Dendritic cell treated with granulocyte-macrophage colony-stimulating factor and Interleukin-4, amounts not matched to agents 40 ng/mL and 50 ng/mL, for 4 days (primary cell): Measurements from ENCODE around the gene CHN1.

ENCODE experiments used
- H3K27ac Mint-ChIP-seq: one replicate; pipeline ENCODE4 v1.8.0; 2022; ENCODE audit warnings: mild to moderate bottlenecking, mixed read lengths
- H3K27me3 Mint-ChIP-seq: one replicate; pipeline ENCODE4 v1.8.0; 2022; ENCODE audit warnings: mild to moderate bottlenecking, mixed read lengths
- H3K36me3 Mint-ChIP-seq: one replicate; pipeline ENCODE4 v1.8.0; 2022; ENCODE audit warnings: low read depth, mixed read lengths
- H3K4me1 Mint-ChIP-seq: one replicate; pipeline ENCODE4 v1.8.0; 2022; ENCODE audit warnings: low read depth, mixed read lengths
- H3K4me3 Mint-ChIP-seq: one replicate; pipeline ENCODE4 v1.8.0; 2022; ENCODE audit warnings: mild to moderate bottlenecking, moderate library complexity, mixed read lengths
- H3K9me3 Mint-ChIP-seq: one replicate; pipeline ENCODE4 v1.8.0; 2022; ENCODE audit warnings: mixed read lengths
- intact Hi-C: fragments of 100-400 bp; cut with micrococcal nuclease; formaldehyde crosslinking; loops from one replicate; pipeline ENCODE4 v1.15.0; 2022

Gene CHN1

GRCh38 chr2:174877301-174877700 lies 127.9 kb downstream of the CHN1 start:
- no peak overlapping the region for H3K27ac Mint-ChIP-seq
- intact Hi-C loops: no loop called here
- no peak overlapping the region for H3K4me3 Mint-ChIP-seq
- no peaks in the 10 kb centered on the region for H3K9me3 Mint-ChIP-seq
- no peaks in the 10 kb centered on the region for H3K27me3 Mint-ChIP-seq
- no peaks in the 10 kb centered on the region for H3K36me3 Mint-ChIP-seq
- H3K4me1 Mint-ChIP-seq: no peaks in the 10 kb centered on the region

GRCh38 chr2:174874085-174874484 lies 131.1 kb downstream of the CHN1 start:
- Mint-ChIP-seq H3K27ac (no peak overlapping the region), H3K4me3 (no peak overlapping the region), H3K36me3 (no peaks in the 10 kb centered on the region), H3K9me3 (no peaks in the 10 kb centered on the region), H3K27me3 (no peaks in the 10 kb centered on the region), H3K4me1 (no peaks in the 10 kb centered on the region)
- intact Hi-C loops: no loop called here

GRCh38 chr2:174873471-174873870 lies 131.7 kb downstream of the CHN1 start:
- Mint-ChIP-seq H3K36me3 (no peaks in the 10 kb centered on the region), H3K4me1 (no peaks in the 10 kb centered on the region), H3K9me3 (no peaks in the 10 kb centered on the region), H3K27ac (no peak overlapping the region), H3K27me3 (no peaks in the 10 kb centered on the region), H3K4me3 (no peak overlapping the region)
- intact Hi-C loops: no loop called here

GRCh38 chr2:174870787-174871186 lies 134.4 kb downstream of the CHN1 start:
- no peaks in the 10 kb centered on the region for H3K4me1 Mint-ChIP-seq
- no peaks in the 10 kb centered on the region for H3K9me3 Mint-ChIP-seq
- H3K27ac Mint-ChIP-seq: no peak overlapping the region
- no peak overlapping the region for H3K4me3 Mint-ChIP-seq
- intact Hi-C loops: no loop called here
- no peaks in the 10 kb centered on the region for H3K27me3 Mint-ChIP-seq
- no peaks in the 10 kb centered on the region for H3K36me3 Mint-ChIP-seq

GRCh38 chr2:174868878-174869277 lies 136.3 kb downstream of the CHN1 start:
- no peaks in the 10 kb centered on the region for H3K4me1 Mint-ChIP-seq
- intact Hi-C loops: no loop called here
- H3K27ac Mint-ChIP-seq: no peak overlapping the region
- H3K27me3 Mint-ChIP-seq: no peaks in the 10 kb centered on the region
- H3K4me3 Mint-ChIP-seq: no peak overlapping the region
- H3K9me3 Mint-ChIP-seq: no peaks in the 10 kb centered on the region
- no peaks in the 10 kb centered on the region for H3K36me3 Mint-ChIP-seq

- no peaks in the 10 kb centered on the region for H3K4me1 Mint-ChIP-seq
- H3K27me3 Mint-ChIP-seq: no peaks in the 10 kb centered on the region
Measured at GRCh38 chr2:174866421-174866820, 138.8 kb downstream of the CHN1 start.

GRCh38 chr2:174863183-174863582 lies 142.0 kb downstream of the CHN1 start:
- no peak overlapping the region for H3K27ac Mint-ChIP-seq

More at GRCh38 chr2:174866421-174866820, 138.8 kb downstream of the CHN1 start:
- Mint-ChIP-seq H3K36me3 (no peaks in the 10 kb centered on the region), H3K9me3 (no peaks in the 10 kb centered on the region), H3K4me3 (no peak overlapping the region), H3K27ac (no peak overlapping the region)
- intact Hi-C loops: no loop called here

GRCh38 chr2:174859563-174860169 lies 145.5 kb downstream of the CHN1 start:
- intact Hi-C loops: no loop called here
- H3K9me3 Mint-ChIP-seq: no peaks in the 10 kb centered on the region
- no peak overlapping the region for H3K27ac Mint-ChIP-seq
- no peaks in the 10 kb centered on the region for H3K4me1 Mint-ChIP-seq
- no peaks in the 10 kb centered on the region for H3K27me3 Mint-ChIP-seq
- H3K4me3 Mint-ChIP-seq: no peak overlapping the region
- no peaks in the 10 kb centered on the region for H3K36me3 Mint-ChIP-seq

More at GRCh38 chr2:174863183-174863582, 142.0 kb downstream of the CHN1 start:
- intact Hi-C loops: no loop called here
- H3K9me3 Mint-ChIP-seq: no peaks in the 10 kb centered on the region
- no peaks in the 10 kb centered on the region for H3K27me3 Mint-ChIP-seq
- no peaks in the 10 kb centered on the region for H3K4me1 Mint-ChIP-seq
- H3K36me3 Mint-ChIP-seq: no peaks in the 10 kb centered on the region
- H3K4me3 Mint-ChIP-seq: no peak overlapping the region

GRCh38 chr2:174858745-174859144 lies 146.4 kb downstream of the CHN1 start:
- Mint-ChIP-seq H3K4me3 (no peak overlapping the region), H3K36me3 (no peaks in the 10 kb centered on the region), H3K9me3 (no peaks in the 10 kb centered on the region), H3K27ac (no peak overlapping the region), H3K27me3 (no peaks in the 10 kb centered on the region), H3K4me1 (no peaks in the 10 kb centered on the region)
- intact Hi-C loops: no loop called here

- Mint-ChIP-seq H3K4me1 (no peaks in the 10 kb centered on the region), H3K4me3 (no peak overlapping the region), H3K27me3 (no peaks in the 10 kb centered on the region), H3K27ac (no peak overlapping the region), H3K36me3 (no peaks in the 10 kb centered on the region), H3K9me3 (no peaks in the 10 kb centered on the region)
- intact Hi-C loops: no loop called here
Measured at GRCh38 chr2:174856447-174856846, 148.7 kb downstream of the CHN1 start.

- H3K4me3 Mint-ChIP-seq: no peak overlapping the region
- H3K36me3 Mint-ChIP-seq: no peaks in the 10 kb centered on the region
- H3K27me3 Mint-ChIP-seq: peaks cover 2% of the 10 kb centered on the region
- intact Hi-C loops: no loop called here
- no peak overlapping the region for H3K27ac Mint-ChIP-seq
- no peaks in the 10 kb centered on the region for H3K9me3 Mint-ChIP-seq
- H3K4me1 Mint-ChIP-seq: no peaks in the 10 kb centered on the region
Measured at GRCh38 chr2:174846941-174847938, 157.9 kb downstream of the CHN1 start.

GRCh38 chr2:174846218-174846617 lies 159.0 kb downstream of the CHN1 start:
- no peak overlapping the region for H3K4me3 Mint-ChIP-seq
- H3K4me1 Mint-ChIP-seq: no peaks in the 10 kb centered on the region
- no peaks in the 10 kb centered on the region for H3K9me3 Mint-ChIP-seq
- peaks cover 2% of the 10 kb centered on the region for H3K27me3 Mint-ChIP-seq
- intact Hi-C loops: no loop called here
- H3K27ac Mint-ChIP-seq: no peak overlapping the region
- no peaks in the 10 kb centered on the region for H3K36me3 Mint-ChIP-seq

- intact Hi-C loops: no loop called here
- Mint-ChIP-seq H3K27me3 (peaks cover 2% of the 10 kb centered on the region), H3K36me3 (no peaks in the 10 kb centered on the region), H3K27ac (no peak overlapping the region), H3K9me3 (no peaks in the 10 kb centered on the region), H3K4me3 (no peak overlapping the region), H3K4me1 (no peaks in the 10 kb centered on the region)
Measured at GRCh38 chr2:174844295-174844708, 160.9 kb downstream of the CHN1 start.

GRCh38 chr2:174842496-174842895 lies 162.7 kb downstream of the CHN1 start:
- no peak overlapping the region for H3K27ac Mint-ChIP-seq
- H3K4me3 Mint-ChIP-seq: no peak overlapping the region
- no peaks in the 10 kb centered on the region for H3K4me1 Mint-ChIP-seq
- H3K36me3 Mint-ChIP-seq: no peaks in the 10 kb centered on the region
- no peaks in the 10 kb centered on the region for H3K9me3 Mint-ChIP-seq
- peaks cover 2% of the 10 kb centered on the region for H3K27me3 Mint-ChIP-seq
- intact Hi-C loops: no loop called here
